Dermis blood vessel endothelial cell (primary cell): ENCODE measurements around the gene APOL1. TPM values are rescaled to one million over a fixed set of nuclear protein-coding genes. Genes with fewer than 3 reads are reported as not detected.
"Not testable (repeated sequence)": the region's sequence is repeated elsewhere in the genome, so short reads cannot be mapped to it uniquely, and the experiment has no call there.

ENCODE experiments used
- DNase-seq: peaks from one replicate; pipeline ENCODE4 v3.0.0; 2010
- total RNA-seq: library from RNA; depleted of rRNA; stranded (reverse); fragments of >200 nt; gene quantifications from 2 replicates; pipeline ENCODE4 v1.2.3, GENCODE V29; 2014

Gene APOL1
- 29.5 and 34.9 TPM in 2 replicates for total RNA-seq

- DNase-seq = peak; percentile 63
Measured at GRCh38 chr22:36252754-36253522, at the start of gene APOL1. APOL1 (plus strand) TSS chr22:36253133; CDS start chr22:36254956, 1,823 bp downstream.

- peak; percentile 19 for DNase-seq
Measured at GRCh38 chr22:36203441-36203840, 49.5 kb upstream of the APOL1 start.

GRCh38 chr22:36204001-36204631 lies 48.8 kb upstream of the APOL1 start:
- DNase-seq = no peak

GRCh38 chr22:36204632-36205015 lies 48.3 kb upstream of the APOL1 start:
- no peak for DNase-seq

GRCh38 chr22:36205573-36205972 lies 47.4 kb upstream of the APOL1 start:
- DNase-seq = not testable (repeated sequence)

GRCh38 chr22:36206255-36206654 lies 46.7 kb upstream of the APOL1 start:
- DNase-seq = no peak

- no peak for DNase-seq
Measured at GRCh38 chr22:36208162-36208765, 44.7 kb upstream of the APOL1 start.

- no peak for DNase-seq
Measured at GRCh38 chr22:36208914-36209313, 44.0 kb upstream of the APOL1 start.

- DNase-seq = not testable (repeated sequence)
Measured at GRCh38 chr22:36209488-36209908, 43.4 kb upstream of the APOL1 start.

GRCh38 chr22:36210224-36210623 lies 42.7 kb upstream of the APOL1 start:
- no peak for DNase-seq

- DNase-seq = peak; percentile 70
Measured at GRCh38 chr22:36211237-36211861, 41.6 kb upstream of the APOL1 start.

GRCh38 chr22:36212901-36213300 lies 40.0 kb upstream of the APOL1 start:
- no peak for DNase-seq

GRCh38 chr22:36213586-36213985 lies 39.3 kb upstream of the APOL1 start:
- DNase-seq = no peak

- no peak for DNase-seq
Measured at GRCh38 chr22:36215981-36216380, 37.0 kb upstream of the APOL1 start.

- DNase-seq = no peak
Measured at GRCh38 chr22:36218648-36219193, 34.2 kb upstream of the APOL1 start.

GRCh38 chr22:36220451-36220921 lies 32.4 kb upstream of the APOL1 start:
- DNase-seq = peak; percentile 48

- DNase-seq = peak; percentile 76
Measured at GRCh38 chr22:36221799-36222751, 30.9 kb upstream of the APOL1 start.

- DNase-seq = no peak
Measured at GRCh38 chr22:36222887-36223450, 30.0 kb upstream of the APOL1 start.

GRCh38 chr22:36223504-36223903 lies 29.4 kb upstream of the APOL1 start:
- no peak for DNase-seq

- DNase-seq = no peak
Measured at GRCh38 chr22:36224245-36224644, 28.7 kb upstream of the APOL1 start.

- DNase-seq = no peak
Measured at GRCh38 chr22:36225333-36225922, 27.5 kb upstream of the APOL1 start.
